AML-193 (cell line): ENCODE data around the gene MRGPRF.

Source experiments
- DNase-seq, 2 experiments: peaks; one replicate each; lab custom pipeline; 2025; lab: John Stamatoyannopoulos, UW

Gene MRGPRF, protein sequence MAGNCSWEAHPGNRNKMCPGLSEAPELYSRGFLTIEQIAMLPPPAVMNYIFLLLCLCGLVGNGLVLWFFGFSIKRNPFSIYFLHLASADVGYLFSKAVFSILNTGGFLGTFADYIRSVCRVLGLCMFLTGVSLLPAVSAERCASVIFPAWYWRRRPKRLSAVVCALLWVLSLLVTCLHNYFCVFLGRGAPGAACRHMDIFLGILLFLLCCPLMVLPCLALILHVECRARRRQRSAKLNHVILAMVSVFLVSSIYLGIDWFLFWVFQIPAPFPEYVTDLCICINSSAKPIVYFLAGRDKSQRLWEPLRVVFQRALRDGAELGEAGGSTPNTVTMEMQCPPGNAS

DNA sequence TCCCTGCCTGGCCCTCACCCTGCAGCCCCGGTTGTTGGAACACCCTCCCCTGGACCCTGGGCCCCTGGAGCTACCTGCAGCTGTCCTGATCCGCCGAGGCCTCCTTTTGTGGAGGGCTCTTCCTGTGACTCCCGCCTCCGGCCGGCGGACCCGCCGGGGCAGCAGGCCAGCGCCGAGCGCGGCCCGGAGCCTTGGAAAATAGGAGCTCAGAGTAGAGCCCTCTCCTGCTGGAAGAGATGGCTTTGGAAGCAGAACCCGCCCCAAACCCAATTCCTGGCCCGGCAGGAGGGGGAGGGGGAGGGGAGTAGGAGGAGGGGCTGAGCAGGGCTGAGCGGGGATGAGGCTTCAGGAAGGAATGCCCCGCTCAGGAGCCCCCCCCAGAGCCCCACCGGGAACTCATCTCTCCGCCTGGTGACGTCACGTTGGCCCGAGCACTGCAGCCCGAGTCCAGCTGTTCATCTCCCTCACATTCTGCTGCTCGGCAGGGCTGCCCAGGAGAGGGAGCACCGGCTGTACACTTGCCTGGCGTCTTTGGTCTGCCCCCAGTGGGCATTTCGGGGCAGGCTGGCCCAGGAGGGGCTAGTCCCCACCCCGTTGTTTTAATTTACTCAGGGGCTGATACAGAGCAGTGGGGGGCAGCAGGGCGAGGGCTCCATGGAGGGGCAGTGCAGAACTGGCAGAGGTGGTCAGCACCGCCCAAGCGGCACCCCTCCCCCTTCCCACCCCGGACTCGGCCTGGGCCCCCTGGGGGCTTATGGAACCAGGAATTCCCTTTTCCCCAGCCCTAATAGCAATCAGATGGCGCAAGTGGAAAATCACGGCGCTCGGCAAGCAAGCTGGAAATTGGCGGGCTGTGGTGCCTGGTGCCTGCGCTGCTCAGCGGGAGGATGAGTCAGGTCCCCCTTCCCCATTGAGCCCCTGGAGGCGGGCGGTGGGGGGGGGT is at the start of gene MRGPRF:
TSS of gene MRGPRF (minus strand) at position 238 of the 943 bp plus-strand sequence. CDS start 3,345 bp downstream, outside the sequence.
- DNase-seq, result no peak

DNA sequence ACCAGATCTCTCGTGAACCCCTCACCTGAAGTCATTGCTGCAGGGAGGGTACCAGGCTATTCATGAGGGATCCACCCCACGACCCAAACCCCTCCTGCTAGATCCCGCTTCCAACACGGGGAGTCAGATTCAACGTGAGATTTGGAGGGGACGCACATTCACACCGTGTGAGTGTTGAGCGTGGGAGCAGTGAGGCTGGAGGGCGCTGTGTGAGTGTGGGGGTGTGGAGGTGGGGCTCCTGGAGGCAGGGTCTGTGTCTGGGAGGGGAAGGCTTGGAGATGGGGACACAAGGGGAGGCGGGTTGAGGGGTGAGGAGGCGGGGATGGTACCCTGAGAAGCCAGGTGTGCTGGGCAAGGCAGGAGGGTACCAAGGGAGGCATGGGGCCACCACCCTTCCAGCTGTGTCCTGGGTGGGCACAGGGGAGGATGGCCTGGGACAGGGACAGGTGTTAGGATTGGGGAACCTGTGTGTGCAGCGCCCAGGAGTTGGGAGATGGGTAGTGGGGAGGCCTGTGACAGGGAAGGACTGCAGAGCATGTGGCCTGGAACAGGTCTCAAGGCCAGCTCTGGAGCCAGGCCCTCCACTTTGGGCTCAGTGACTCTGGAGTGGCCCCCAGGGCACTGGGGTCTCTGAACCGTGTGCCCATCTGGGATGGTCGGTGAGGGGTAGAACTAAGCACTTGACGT is 49.3 kb upstream of the MRGPRF start:
- no peak for DNase-seq

DNA sequence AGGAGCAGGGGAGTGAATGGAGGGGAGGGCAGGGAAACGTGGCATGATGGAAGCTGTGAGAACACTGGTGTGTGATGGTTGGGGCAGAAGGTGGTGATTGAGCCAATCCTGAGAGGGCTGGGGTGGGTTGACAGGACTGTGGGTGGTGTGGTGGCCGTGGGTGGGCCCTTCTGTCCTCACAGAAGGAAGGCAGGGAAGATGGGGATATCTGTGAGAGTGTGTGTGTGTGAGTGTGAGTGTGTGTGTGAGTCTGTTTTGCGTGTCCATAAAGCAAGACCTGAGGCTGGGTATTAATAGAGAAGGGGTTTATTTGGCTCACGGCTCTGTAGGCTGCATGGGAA is 48.6 kb upstream of the MRGPRF start:
- no peak for DNase-seq

DNA sequence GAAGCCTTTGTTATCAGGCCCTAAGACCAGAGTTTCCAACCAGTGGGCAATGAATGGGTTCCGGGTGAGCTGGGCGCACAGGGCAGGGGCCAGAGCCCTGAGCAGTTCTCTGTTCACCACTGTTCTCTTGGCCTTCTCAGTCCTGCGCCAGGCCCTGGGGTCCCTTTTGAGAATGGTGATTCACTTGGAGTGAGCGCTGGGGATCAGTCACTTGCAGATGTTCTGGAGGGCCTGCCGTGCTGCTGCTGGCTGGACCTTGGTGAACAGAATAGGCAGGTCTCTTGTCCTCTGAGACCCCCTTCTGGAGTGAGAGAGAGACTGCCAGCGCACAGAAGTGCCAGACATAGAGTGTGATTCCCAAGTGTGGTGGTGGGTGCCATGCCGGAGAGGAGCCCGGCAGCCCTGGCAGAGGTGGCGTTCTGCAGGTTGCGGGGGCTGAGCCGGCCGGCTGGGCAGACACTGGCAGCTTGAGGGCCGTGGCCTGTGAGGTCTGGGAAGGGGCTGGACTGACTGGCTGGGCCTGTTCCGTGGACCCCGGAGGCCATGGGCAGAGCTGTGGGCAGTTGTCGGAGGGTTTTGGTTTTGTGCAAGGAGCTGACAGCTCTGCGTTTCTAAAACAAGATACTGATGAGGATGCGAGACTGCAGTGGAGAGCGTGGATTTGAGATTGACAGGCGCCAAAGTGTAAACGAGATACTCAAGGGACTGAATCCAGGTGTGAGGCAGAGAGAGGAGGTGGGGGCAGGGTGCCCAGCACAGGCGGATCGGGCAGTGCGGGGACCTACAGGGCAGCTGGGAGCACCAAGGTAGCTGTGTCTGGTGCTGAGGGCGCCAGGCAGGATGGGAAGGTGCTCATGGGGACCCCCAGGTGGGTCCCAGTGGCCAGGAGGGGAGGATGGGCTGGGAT is 48.0 kb upstream of the MRGPRF start:
- DNase-seq, result no peak

DNA sequence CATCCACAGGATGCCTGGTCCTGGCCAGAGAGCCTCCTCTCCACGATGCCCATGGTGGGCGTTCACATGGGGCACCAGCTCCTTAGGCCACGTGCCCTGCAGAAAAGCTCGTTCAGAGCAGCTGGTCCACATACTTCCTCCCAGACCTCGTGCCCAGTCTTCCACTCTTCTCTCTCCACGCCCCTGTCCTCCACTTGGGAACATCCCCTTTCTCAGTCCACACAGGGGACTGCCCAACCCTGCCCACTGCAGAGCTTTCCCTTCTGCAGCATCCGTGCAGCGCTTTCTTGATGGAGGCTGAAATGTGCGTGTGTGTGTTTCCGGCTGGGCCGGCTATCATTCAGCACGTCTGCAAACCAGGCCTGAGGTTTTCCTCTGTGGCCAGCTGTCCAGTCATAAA is 46.9 kb upstream of the MRGPRF start:
- DNase-seq, result no peak

DNA sequence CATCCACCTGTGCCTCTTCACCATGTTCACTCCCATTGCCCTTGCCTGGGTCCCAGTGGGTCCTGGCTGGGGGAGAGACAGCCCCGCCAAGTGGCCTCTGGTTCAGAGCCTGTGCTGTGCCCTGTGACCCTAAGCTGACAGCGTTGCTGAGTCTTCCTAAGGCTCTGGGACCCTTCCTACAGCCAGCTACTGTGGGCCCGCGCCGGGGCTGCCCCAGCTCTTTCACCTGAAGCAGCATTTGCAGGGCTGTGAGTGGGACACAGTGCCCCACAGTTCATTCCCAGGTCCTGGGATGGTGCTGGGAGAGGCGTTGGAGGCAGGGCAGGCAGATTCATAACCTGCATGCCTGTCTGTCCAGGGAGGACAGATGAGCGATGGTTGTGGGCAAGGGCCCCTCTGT is 46.4 kb upstream of the MRGPRF start:
- no peak for DNase-seq

DNA sequence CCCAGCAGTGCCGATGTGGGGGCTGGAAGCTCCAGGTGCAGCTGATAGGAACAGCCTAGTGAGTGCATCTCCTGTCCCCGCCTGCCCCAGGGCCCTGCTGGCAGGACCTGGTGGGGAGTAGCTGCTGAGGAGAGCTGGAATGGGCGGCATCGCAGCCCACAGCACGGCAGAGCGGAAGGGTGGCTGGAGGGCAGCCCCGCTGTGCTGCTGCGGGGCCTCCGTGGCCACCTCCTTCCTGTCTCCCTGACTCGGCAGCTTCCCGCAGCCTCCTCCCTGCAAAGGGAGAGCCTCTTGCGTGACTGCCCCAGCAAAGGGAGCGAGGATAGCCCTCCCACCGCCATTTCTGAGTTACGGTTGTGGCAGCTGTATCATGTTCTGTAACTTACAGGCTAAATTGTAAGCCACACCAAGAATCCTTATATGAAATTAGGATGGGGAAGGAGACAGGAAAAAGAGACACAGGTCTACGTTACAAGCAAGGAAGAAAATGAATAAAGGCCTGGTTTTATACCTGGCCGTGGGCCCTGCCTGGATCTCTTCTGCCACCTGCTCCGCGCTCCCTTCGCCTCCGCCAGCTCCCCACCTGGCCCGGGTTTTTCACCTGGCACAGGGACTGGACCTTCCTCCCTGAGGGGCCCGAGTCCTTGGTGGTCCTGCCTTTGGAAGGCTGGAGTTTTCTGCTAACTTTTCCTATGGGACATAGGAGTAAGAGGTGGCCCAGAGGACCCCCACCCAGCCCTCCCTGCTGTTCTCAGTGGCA is 45.6 kb upstream of the MRGPRF start:
- no peak for DNase-seq

DNA sequence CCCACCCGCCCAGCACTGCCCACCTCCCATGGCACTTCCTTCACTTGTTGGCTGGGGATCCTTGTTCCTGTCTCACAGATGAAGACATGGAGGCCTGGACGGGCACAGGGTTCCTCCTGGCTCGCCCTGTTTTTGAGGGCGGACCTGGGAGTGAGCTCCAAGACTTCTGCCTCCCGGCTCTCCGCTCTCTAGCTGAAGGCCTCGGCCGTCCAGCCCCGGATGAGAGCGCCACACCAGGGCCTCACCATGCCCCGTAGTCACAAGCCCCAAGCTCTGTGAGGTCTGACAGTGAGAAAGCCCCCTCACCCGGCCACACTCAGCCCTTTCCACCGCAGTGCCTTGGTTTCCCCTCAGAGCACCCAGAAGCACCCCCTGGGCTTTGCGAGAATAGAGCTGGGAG is 44.8 kb upstream of the MRGPRF start:
- DNase-seq, result no peak

DNA sequence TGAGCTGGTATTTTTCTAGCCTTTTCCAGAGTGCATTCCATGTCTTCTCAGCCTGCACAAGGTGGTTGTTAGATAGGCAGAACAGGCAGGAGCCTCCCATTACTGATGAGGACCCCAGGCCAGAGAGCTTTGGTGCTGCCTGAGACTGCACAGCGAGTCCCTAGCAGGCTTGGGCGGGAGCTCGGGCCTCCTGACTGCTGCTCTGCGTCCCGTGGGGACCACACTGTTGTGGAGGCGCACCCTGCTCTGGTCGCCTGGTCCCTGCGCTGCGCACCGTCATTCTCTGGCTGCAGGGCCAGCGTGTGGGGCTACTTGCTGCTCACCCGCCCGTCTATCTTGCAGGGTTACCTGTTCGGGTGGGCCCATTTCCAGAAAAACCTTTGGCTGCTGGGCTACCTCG is 44.2 kb upstream of the MRGPRF start:
- no peak for DNase-seq

DNA sequence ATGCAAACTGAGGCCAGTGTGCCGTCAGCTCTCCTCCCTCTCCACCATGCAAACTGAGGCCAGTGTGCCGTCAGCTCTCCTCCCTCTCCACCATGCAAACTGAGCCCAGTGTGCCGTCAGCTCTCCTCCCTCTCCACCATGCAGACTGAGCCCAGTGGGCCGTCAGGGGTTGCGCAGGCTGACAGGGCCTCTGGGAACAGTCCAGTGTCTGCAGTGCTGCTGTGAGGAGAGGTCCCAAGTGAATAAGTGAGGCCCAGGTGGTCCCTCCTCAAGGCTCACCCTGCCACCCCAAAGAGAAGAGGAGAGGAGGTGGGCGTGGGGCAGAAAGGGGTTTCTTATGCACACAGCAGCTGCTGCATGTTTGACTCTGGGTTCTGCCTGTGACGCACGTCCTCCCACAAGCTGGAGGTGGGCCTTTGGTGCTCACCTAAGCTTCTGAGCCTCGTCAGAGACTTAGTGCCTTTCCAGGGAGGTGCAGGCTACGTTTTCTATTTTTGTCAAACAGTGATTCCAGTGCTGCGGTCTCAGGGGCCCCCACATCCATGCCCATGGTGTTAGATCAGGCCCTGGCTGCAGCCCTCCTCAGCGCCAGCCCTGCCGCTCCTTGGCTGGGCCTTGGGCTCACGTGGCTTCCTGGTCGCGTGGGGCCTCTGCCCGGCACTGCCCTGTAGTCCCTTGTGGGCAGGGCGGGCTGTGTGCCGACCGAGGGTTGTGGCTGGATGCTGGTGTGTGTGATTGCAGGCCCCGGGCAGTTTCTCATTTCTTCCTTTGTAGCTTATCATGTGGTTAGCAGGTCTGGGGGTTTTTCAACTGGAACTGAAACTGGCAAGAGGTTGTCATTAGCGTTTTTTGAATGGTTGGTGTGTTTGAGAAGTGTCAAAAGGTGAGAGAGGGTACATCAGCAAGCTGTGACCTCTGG is 42.8 kb upstream of the MRGPRF start:
- DNase-seq, result no peak

DNA sequence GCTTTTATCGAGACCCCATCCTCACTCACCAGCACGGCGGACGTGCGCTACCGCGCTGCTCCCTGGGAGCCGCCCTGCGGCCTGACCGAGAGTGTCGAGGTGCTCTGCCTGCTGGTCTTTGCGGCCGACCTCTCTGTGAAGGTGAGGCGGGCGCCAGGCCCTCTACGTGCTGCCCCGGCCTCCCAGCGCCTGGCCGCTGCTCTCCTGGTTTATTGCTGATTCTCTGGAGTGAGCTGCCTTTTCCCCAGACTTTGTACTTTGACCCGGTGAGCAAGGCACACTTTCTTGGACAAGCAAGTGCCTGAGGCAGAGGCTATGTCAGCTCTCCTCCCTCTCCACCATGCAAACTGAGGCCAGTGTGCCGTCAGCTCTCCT is 42.2 kb upstream of the MRGPRF start:
- DNase-seq, result no peak

DNA sequence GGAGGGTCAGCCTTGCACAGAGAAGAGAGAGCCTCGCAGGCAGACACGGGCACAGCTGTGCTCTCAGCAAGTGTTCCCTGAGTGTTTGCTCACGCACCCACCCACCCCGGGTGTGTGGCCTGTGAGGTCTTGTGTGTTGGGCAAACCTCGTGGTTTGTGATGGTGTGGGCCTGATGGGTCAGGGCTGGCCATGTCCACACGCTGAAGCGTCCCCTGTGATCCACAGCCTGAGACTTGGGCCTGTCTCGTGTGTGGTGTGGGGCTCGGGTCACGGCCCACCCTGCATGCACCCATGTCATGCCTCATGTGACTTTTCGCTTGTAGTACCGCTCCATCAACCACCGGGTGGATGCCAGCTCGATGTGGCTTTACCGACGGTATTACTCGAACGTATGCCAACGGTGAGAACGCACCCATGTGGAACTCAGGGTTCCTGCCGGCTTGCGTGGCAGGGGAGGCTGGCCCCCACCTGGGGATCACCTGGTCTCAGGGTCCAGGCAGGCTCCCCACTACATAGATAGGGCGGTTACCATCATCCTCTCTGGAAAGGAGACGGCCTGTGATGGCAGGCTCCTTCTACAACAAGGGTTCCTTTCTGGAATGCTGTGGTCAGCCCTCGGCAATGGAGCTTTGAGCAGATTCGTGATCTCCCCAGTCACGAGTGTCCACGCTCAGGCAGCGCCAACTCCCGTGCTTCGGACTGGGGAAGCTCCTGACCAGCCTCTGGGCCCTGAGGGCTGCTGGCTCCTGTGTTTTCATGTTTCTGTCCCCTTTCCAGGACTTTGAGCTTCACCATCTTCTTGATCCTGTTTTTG is 41.6 kb upstream of the MRGPRF start:
- DNase-seq, result no peak

DNA sequence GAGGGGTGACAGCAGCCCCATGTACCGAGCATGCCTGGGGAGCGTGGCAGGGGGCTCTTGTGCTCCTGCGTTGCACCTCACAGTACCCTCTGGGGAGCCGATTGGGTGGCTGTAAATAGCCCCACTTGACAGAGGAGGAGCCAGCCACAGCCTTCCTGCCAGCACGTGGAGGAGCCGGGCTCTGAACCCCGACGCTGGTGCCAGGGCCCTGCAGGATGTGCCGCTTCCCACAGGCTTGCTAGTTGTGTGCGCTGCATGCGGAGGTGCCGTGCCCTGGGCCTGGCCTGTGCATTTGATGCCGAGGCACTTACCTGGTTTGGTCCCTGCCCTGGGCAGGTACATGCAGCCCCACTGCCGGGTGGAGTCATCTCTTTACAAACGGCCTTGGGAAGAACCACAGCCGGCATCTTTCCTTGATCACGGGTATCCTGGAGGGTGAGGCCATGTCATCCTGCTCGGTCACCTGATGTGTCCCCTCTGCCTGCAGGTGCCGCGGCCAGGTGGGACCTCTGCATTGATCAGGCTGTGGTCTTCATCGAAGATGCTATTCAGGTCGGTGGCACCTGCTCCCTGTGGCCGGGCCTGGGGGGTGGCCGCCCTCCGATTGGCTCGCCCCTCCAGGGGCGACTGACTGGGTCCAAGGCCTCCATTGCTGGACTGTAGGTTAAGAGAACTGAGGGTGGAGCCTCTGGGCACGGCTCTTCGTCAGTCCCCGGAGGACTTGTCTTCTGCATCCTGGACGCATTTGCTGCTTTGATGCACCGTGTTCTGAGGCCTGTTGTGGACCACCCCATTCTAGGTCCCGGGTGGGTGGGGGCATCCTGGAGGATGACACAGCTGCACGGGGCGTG is 40.7 kb upstream of the MRGPRF start:
- DNase-seq, result no peak

DNA sequence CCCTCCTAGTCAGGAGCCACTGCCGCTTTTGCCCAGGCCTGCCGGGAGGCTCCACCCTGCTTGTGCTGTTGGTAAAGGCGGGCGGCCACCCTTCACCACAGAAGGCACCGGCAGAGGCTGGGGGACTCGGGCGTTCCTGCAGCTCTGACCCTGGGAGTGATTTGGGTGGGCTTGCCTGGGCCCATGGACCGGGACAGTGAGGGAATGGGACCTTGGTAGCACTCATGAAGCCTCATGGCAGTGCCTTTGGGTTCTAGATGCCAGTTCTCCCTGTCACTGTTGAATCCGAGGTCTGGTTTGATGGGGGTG is 40.1 kb upstream of the MRGPRF start:
- no peak for DNase-seq

DNA sequence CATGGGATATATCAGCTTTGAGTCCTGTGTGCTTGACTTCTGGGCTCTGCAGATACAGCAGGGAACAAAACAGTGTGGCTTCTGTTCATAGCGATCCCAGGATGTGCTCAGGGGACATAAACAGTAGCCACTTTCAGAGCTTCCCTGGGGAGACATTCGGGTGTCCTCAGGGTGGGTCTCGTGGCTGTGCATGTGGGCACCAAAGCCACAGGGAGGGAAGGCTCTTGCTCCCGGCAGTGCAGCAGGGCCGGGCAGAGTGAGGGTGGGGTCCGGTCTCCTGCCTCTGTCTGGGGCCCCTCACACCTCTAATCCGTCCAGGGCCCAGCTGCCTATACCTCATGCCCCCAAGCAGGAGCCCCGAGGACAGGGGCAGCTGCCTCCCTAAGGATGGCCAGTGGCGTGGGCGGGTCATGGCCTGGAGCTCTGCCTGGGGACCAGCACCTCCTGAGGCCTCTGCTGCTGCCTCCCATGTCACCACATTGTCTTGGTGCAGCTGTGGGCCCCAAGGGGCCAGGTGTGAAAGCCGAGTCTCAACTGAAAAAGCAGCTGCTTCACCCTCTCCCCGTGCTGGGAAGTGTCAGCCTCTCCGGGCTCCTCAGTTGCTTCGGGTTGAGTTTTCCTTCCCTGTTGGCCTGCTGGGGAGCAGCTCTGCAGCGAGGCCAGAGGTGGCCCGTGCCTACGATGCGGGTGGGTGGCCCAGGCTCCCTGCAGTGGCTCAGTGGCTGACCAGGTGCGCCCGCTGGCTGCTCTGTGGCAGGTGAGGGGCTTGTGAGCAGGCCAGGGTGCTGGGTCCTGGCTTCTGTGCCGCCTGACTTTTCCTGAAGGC is 39.5 kb upstream of the MRGPRF start:
- DNase-seq, result no peak

DNA sequence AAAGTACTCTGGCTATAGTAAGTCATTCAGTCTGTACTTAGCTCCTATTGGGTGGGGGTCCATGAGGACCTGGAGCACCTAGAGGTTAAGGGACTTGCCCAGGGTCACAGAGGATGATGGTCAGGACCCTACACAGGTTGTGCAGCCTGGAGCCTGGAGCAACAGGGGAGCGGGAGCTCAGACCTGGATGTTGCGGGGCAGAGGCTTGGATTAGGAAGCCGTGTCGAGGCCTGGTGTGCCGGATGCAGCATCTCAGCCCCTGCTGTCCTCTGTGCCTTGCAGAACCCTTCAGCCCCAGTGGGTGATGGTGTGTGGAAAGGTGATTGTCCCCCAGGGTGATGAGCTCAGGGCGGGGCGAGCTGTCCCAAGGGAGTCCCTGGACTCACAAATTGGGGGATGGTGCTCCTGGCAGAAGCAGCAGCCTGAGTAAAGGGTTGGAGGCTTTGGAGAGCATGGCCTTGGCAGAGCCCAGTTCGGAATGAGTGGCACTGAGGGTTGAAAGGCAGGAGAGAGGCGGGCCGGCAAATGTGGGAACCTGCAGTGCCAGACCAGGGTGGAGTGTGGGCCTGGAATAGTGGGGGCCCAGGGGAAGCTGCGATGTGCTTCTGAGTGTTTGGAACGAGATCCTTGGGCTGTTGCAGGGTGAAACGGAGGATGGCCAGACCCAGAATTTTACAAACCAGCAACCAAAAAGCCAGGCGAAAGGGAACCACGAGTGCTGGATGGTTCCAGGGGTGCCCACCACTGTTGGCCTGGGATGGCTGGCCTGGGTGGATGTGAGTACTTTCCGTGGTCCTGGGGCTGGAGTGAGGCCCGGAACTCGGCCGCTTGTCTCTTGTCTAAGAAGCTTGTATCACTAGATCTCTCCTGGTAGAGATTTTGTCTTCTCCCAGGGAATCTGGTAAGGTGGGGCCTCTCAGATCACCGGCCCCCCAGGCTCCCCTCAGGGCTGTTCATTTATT is 38.6 kb upstream of the MRGPRF start:
- DNase-seq, result no peak
